DMS53 treated with DMSO at 0.1 percent for 48 hours (cell line): ENCODE data around the gene CFAP97D2.

Source experiments
- DNase-seq: peaks from one replicate; lab custom pipeline; 2025; ENCODE audit not compliant: unreplicated experiment; lab: John Stamatoyannopoulos, UW

CFAP97D2 gene

DNA sequence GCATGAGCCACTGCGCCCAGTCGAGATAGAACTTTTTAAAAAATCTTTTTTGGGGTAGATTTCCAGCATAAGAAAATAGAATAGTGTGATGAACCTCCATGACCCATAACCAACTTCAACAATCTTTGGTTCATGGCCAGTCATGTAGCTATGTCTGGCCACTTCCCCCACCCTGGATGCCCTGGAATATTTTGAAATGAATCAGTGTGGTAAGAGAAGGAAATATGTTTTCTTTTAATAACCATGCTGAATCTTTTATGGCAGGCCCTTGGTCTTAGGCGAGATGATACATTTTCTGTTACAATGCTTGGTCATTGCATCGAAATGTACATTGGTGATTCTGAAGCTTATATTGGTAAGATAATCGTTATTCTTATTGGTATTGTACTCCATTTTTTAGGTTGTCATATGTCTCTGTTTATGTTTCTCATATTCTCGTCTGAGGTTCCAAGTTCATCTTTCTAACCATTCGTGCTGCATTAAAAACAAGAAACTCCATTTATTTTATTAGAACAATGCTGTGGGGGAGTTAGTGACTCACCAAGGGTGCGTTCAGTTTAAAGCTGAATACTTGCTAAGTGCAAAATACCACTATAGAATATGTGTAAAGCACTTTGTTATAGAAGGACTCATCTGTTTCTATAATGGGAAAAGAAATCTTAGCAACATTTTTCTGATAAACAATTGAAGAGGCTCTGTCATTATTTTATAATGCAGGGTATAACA is 86.0 kb downstream of the CFAP97D2 start:
- DNase-seq: no peak

DNA sequence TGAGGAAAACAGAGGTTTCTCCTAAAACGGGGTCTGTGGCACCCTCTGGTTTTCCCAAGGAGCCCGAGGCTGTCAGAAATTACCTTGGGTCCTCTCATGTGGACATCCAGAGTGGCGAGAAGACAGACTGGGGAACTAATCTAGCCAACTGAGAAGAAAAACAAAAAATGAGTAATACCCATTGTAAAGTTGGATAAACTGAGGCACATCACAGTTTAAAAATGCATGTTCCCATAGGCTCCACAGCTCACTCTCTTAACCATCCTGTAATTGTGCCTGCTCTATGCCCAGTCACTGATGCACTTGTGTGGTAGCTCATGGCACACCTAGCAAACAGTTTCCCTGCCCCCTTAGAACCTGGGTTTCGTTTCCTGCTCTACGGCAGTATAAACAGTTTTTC is 87.2 kb downstream of the CFAP97D2 start:
- no peak for DNase-seq

GRCh38 chr13:114268344-114269280 is 89.6 kb downstream of the CFAP97D2 start:
- no peak for DNase-seq

DNA sequence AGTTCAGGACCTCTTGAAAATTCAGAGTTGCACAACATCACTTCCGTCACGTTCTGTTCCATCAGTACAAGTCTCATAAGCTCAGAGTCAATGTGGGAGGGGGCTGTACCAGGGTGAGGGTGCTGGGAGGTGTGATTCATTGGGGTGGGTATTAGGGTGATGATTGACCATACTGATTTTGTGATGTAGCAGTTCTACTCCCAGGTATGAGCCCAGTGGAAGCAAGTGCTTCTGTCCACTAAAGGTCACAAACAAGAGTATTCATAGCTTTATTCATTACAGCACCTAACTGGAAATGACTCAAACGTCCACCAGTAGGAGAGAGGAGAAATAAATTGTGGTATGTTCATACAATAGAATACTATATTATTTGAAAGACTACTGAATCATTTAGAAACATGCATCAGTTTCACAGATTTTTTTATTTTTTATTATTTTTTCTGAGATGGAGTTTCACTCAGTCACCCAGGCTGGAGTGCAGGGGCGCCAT is 90.3 kb downstream of the CFAP97D2 start:
- no peak for DNase-seq
